Measurements from ENCODE around the gene SULF2. TPM values are rescaled to one million over a fixed set of nuclear protein-coding genes. Genes with fewer than 3 reads are reported as not detected.

Gene SULF2
- total and polyA plus RNA-seq, 9 of the 15 experiments (the other 6 are each of a cell fraction or from before 2014, with no cell fraction given): 0.33 TPM; not detected in 8

DNA sequence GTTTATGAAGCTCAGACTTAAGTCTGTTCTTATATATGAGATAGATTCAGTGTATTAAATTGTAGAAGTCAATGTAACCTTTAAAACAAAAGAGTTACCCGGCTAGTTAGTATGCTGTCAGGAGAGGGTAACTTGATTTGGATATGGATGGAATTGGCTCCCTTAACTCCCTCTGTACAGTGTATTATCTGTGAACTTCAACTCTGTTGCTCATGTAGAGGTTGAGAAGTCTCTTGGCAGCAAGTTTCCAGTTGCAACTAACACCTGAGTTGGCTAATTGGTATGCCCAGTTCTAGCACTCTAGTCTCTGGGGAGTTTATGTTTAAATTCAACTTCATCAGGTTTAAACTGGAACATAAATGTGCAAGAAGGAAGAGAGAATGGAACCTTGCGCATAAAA is 172.6 kb downstream of the SULF2 start:
- Histone ChIP-seq H3K9me3 (replicated peaks; ENCODE audit: control insufficient read depth, insufficient read depth, low read depth, low read length) (no peaks in the 10 kb centered on the region), H2AFZ (ENCODE audit: low read depth, low read length) (no peak overlapping the region), H3K27ac (ENCODE audit: extremely low read depth, low read depth, low read length) (peak overlapping the region; percentile 14; the same call in 1 of the 3 replicates), H3K9ac (ENCODE audit: insufficient read depth in 1 of 2, low read depth in 2 of 2, low read length in 2 of 2) (no peak overlapping the region), H3K36me3 (ENCODE audit: control insufficient read depth, insufficient read depth, low read length) (no peaks in the 10 kb centered on the region), H3K4me2 (ENCODE audit: insufficient read depth, low read length) (no peak overlapping the region), H3K9me1 (ENCODE audit: control insufficient read depth, insufficient read depth, low read length) (no peaks in the 10 kb centered on the region), H4K20me1 (replicated peaks; ENCODE audit: control insufficient read depth, insufficient read depth, low read length) (no peaks in the 10 kb centered on the region), H3K79me2 (ENCODE audit: control insufficient read depth, insufficient read depth, low read length) (peaks cover 56% of the 10 kb centered on the region), H3K4me1 (replicated peaks in 1 of 2; ENCODE audit: control insufficient read depth in 2 of 2, insufficient read depth in 2 of 2, low read length in 2 of 2) (peaks cover 6 to 45% of the 10 kb centered on the region in 2 experiments; a peak in 4 of 5 replicates), H3K4me3 (no peak overlapping the region), H3K27me3 (ENCODE audit: control insufficient read depth in 2 of 2, insufficient read depth in 2 of 2, low read length in 2 of 2) (no peaks in the 10 kb centered on the region)
- POLR2A ChIA-PET: interaction anchor here (1.6 kb wide), 1 partner anchor 110 kb away, joined by 4 read pairs; no protein-coding TSS in a partner anchor
- BruUV-seq (replicated peaks): no TSS peak
- ATAC-seq: no peak
- CTCF ChIA-PET (ENCODE audit: low intra/inter-chr PET ratio): no interaction called here
- intact Hi-C loops (cut with micrococcal nuclease): no loop called here
- 66% methylated on average over 2 of the region's 2 CpGs for WGBS (ENCODE audit: insufficient coverage, low coverage, missing lambda C conversion rate)
- no peak for DNase-seq (ENCODE audit: extremely low read depth in 1 of 4, low spot score in 3 of 4)
- no peak for FAIRE-seq
- TF ChIP-seq, protein P1, sequence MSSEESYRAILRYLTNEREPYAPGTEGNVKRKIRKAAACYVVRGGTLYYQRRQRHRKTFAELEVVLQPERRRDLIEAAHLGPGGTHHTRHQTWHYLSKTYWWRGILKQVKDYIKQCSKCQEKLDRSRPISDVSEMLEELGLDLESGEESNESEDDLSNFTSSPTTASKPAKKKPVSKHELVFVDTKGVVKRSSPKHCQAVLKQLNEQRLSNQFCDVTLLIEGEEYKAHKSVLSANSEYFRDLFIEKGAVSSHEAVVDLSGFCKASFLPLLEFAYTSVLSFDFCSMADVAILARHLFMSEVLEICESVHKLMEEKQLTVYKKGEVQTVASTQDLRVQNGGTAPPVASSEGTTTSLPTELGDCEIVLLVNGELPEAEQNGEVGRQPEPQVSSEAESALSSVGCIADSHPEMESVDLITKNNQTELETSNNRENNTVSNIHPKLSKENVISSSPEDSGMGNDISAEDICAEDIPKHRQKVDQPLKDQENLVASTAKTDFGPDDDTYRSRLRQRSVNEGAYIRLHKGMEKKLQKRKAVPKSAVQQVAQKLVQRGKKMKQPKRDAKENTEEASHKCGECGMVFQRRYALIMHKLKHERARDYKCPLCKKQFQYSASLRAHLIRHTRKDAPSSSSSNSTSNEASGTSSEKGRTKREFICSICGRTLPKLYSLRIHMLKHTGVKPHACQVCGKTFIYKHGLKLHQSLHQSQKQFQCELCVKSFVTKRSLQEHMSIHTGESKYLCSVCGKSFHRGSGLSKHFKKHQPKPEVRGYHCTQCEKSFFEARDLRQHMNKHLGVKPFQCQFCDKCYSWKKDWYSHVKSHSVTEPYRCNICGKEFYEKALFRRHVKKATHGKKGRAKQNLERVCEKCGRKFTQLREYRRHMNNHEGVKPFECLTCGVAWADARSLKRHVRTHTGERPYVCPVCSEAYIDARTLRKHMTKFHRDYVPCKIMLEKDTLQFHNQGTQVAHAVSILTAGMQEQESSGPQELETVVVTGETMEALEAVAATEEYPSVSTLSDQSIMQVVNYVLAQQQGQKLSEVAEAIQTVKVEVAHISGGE (CRISPR knock-in tag; IDR thresholded peaks at IDR 0.05): peak in 1 of 3 experiments; percentile 84; a peak in 2 of 6 replicates
- TF ChIP-seq, protein P2, sequence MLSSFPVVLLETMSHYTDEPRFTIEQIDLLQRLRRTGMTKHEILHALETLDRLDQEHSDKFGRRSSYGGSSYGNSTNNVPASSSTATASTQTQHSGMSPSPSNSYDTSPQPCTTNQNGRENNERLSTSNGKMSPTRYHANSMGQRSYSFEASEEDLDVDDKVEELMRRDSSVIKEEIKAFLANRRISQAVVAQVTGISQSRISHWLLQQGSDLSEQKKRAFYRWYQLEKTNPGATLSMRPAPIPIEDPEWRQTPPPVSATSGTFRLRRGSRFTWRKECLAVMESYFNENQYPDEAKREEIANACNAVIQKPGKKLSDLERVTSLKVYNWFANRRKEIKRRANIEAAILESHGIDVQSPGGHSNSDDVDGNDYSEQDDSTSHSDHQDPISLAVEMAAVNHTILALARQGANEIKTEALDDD (IDR thresholded peaks at IDR 0.05): peak; percentile 72
- TF ChIP-seq ZNF175 (CRISPR knock-in tag; IDR thresholded peaks at IDR 0.05; ENCODE audit: low read depth): no peak
- in situ Hi-C loops (cut with MboI): no loop called here
